ENCODE measurements around the gene PROZ.

GRCh38 chr13:113210833-113211232, 52.4 kb downstream of the PROZ start:
- TF ChIP-seq TCF7L2 (IDR thresholded peaks at IDR 0.05; ENCODE audit: borderline replicate concordance, extremely low read depth, insufficient read depth, insufficient read length): no peak
- TF ChIP-seq CTCF (IDR thresholded peaks at IDR 0.05 in 2 of 3, conservative IDR thresholded peaks at IDR 0.05 in 1 of 3; ENCODE audit: borderline replicate concordance in 1 of 3, insufficient read depth in 1 of 3, low read depth in 2 of 3, low read length in 2 of 3): no peak
- TF ChIP-seq EZH2 (IDR thresholded peaks at IDR 0.05): no peak
- no peak for TF ChIP-seq POLR2A (IDR thresholded peaks at IDR 0.05; ENCODE audit: borderline replicate concordance, extremely low read depth, insufficient read depth, insufficient read length)
- no peak for TF ChIP-seq MAX (IDR thresholded peaks at IDR 0.05)
- TF ChIP-seq JUND (IDR thresholded peaks at IDR 0.05): no peak
- no peak for TF ChIP-seq ZNF274 (IDR thresholded peaks at IDR 0.05; ENCODE audit: low read depth, low read length)
- no peak for TF ChIP-seq CEBPB (IDR thresholded peaks at IDR 0.05; ENCODE audit: low read depth)

All from HCT116 (cell line).